ENCODE results near the gene NTN4.
"Not testable (repeated sequence)": the region's sequence is repeated elsewhere in the genome, so short reads cannot be mapped to it uniquely, and the experiment has no call there.

NTN4 gene

GRCh38 chr12:95796225-95796981 lies 5.8 kb upstream of the NTN4 start:
- DNase-seq: no peak

DNA sequence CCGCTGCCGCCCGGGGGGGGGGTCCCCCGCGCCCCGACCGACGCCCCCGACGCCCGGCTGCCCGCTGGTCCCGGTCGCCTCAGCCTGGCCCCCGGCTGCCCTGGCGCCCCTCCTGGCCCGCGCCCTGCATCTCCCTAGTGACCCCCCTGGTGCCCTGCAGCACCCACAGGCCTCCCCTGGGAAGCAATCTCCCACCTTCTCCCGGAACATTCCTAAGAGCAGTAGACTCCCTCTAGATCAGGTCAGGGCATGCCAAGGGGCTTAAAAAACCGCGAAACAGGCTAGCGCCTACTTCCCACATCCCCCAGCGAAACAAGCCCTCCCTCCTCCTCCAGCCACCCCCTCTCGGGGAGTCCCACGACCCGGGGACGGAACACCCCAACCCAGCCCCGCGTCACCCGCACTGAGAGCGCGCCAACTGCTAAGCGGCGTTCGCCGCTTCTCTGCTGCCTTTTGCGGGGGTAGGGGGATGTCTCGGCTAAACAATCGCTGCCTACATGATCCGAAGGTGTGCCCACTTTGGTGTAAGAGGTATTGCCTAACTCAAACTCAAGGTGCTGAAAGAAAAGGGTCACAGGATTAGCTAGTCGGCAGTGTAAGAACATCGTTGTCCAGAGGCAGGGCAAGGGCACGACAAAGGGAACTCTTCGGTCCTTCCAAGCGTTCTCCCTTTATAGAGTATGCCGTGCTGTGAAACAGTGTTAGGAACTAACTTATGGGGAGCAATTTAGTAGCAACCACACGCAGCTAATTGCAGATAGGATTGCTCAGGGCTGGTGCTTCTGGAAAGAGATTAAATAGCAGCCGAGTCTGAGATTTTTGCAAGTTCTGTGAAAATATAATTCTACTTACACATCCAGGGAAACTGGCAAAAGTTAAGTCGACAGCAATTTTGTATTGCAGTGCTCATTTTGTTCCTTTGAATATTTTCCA lies 619 bp upstream of the NTN4 start:
- DNase-seq: no peak

DNA sequence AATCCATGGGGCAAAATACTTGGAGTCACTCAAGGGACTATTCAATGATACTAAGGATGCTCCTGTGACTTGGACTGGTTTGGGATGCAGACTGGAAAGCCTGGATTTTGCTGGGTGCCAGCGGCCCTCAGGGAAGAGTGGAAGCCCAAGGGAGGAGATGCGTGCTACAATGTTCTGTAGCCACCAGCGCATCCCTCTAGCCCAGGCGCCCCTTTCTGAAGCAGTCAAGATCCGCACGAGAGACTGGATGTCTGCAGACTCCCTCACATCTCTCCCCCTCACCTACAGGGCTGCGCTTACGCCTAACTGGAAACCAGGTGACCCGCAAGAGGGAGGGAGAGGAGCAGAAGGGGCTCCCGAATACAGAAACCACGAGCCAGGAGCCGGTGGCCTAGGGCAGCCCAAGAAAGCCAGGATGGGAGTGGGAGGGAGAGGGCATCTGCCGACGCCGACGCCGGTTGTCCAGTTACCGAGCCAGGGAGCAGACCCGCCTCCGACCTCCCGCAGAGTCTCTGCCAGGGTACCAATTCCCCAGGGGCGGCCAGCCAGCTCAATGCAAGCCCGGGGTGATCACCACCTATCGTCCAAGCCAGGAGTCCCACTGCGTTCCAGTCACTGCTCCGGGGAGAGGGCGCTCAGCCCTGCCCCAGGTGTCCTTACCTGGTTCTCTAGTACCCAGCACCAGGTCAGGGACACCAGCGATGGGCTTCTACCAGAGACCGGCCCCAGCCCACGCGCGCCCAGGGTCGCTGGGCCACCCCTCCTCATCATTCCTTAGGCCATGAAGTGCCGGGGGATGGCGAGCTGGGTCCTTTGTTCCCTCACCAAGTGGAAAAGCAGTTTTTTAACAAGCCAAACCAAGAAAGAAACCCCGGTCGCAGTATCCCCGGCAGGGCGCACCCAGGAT lies 1.2 kb downstream of the NTN4 start:
- no peak for DNase-seq

GRCh38 chr12:95788637-95789036 lies 1.9 kb downstream of the NTN4 start:
- DNase-seq: no peak

DNA sequence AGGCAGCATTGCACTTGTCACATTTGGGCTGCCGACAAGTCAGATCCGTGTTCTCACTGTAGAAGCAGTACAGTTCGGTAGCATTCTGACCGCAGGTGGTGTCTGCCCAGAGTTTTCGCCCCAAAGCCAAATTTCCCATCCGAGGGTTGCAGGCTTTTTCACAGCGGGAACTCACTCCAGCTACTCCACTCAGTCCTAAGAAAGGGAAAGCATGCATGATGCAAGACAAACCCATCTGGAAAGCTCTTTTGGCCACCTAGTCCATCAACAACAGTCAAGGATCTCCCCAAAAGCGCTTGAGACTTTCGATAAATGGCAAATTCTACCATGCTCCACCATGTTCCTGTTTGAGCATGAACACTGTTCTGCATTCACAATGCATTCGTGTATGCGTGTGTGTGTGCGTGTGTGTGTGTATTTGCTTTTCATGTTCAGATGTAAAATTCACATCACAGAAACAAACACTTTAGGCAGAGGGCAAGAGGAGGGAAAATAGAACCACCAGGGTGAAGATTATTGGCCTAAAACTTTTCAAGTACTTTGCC lies 3.2 kb downstream of the NTN4 start:
- no peak for DNase-seq

DNA sequence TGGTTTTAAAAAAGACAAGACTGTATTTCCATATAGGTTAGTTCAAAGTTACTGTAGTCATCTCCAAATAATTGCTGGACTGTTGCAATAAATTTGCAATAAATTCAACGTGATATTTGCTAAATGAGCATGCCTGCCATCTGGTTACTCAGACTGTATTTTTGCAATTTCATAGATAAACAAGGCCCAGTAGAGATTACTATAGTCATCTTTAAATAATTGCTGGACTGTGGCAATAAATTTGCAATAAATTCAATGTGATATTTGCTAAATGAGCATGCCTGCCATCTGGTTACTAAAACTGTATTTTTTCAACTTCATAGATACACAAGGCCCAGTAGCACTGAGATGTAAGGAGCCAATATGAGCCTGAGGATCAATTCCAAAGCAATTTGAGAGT lies 5.6 kb downstream of the NTN4 start:
- DNase-seq: no peak

GRCh38 chr12:95784286-95784685 lies 6.3 kb downstream of the NTN4 start:
- no peak for DNase-seq

DNA sequence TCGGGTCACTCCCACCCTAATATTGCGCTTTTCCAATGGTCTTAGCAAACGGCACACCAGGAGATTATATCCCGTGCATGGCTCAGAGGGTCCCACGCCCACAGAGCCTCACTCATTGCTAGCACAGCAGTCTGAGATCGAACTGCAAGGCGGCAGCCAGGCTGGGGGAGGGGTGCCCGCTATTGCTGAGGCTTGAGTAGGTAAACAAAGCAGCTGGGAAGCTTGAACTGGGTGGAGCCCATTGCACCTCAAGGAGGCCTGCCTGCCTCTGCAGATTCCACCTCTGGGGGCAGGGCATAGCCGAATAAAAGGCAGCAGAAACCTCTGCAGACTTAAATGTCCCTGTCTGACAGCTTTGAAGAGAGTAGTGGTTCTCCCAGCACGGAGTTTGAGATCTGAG lies 15.1 kb downstream of the NTN4 start:
- DNase-seq: not testable (repeated sequence)

DNA sequence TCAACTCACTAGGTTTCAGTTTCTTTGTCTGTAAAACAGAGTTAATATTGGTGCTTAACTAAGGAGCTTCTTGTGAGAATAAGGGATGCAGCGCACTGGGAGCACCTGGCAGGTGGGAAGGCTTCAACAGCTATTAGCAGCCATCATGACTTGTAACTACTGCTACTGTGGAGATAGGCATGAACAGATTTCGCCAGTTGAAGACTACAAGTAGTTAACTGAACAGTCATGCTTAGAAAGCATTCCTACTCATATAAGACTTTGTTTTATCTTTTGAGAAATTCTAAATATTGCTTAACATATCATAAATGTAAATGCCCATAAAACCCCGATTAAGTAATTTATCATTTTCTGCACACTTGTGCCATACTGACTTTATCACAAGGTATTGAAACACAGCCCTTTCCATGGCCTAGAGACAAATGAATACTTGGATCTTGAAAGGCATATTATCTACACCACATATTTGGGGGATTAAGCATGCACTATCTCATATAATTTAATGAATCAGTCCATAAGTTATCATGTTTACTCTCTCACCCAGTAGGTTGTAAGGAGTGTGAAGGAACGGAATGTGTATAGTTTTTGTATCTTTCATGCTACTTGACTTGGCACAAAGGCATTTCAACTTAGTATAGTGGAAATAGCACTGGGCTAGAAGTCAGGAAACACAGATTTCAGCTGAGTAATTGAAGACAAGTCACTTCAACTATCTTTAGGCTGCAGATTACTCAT lies 16.1 kb downstream of the NTN4 start:
- no peak for DNase-seq

GRCh38 chr12:95773320-95773719 lies 17.2 kb downstream of the NTN4 start:
- no peak for DNase-seq

DNA sequence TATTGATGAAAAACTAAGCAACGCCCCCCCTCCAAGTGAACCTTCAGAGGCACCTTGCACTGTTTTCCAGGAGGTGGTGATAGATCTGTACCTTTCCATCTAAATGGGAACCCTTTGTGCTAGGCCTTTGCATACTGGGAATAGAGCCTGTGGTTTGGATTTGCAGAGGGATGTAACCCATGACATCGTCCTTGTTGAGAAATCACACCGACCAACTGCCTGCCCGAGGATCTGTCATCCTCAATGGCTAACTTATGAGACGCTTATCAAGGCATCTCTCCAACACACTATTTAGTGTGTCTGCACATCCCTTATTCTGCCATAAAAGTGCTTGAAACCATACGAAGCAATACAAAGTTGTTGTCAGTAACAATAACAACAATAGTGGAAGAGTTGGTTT lies 22.9 kb downstream of the NTN4 start:
- DNase-seq: no peak

- DNase-seq: no peak
Observed at GRCh38 chr12:95766356-95767019, 24.1 kb downstream of the NTN4 start.

DNA sequence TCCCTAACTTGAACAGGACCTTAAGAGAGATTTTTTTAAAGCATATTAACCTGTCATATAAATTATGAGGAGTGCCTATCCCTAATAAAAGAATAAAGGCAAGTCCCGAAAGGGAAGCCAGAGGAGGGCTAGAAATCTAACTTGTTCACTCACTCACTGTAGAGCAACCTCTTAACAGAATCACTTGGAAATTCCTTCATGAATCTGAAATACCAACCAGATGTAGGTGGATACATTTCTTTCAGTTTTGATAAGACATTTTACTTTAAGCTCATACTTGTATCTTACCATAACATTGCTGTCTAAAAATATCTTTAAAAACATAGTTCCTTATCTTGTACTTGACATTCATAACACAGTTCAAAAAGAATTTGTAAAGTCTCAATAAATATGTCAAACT lies 25.7 kb downstream of the NTN4 start:
- no peak for DNase-seq

- no peak for DNase-seq
Observed at GRCh38 chr12:95763809-95764253, 26.7 kb downstream of the NTN4 start.

GRCh38 chr12:95762123-95762785 lies 28.3 kb downstream of the NTN4 start:
- no peak for DNase-seq

GRCh38 chr12:95760371-95760770 lies 30.2 kb downstream of the NTN4 start:
- DNase-seq: no peak

DNA sequence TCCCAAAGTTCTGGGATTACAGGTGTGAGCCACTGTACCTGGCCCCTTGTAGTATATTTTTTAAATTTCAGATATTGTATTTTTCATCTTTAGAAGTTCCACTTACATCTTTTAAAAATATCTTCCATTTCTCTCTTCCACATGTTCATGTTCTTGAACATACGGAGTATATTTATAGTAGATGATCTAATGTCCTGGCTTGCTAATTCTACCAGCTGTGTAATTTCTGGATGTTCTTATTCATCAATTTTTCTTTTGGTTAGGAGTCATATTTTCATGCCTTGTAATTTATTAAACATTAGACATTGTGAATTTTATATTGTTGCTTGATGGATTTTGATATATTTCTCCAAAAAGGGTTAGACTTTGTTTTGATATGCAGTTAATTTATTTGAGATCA lies 30.8 kb downstream of the NTN4 start:
- DNase-seq: no peak

DNA sequence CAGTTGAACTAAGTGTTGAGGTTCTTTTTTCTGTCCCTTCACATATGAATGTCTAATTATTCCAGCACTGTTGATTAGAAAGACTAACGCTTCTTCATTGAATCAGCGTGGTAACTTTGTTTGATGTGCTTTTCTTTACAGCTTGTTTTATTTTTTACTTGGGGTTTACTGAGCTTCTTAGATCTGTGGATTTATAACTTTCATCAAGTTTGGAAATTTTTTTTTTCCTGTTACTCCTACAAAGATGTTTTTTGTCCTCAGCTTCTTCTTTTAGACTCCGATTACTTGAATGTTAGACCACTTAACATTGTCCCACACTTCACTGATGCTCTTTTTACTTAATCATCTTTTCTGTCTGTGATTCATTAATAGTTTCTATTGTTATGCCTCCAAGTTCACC lies 31.5 kb downstream of the NTN4 start:
- DNase-seq: no peak

- DNase-seq: no peak
Observed at GRCh38 chr12:95756362-95756761, 34.2 kb downstream of the NTN4 start.

GRCh38 chr12:95755261-95755865 lies 35.2 kb downstream of the NTN4 start:
- no peak for DNase-seq

Data from DMS 273 treated with DMSO at 0.1 percent for 48 hours (cell line).